A172 (cell line): Measurements from ENCODE around the gene CD1C. TPM values are rescaled to one million over a fixed set of nuclear protein-coding genes. Genes with fewer than 3 reads are reported as not detected.
"Not testable (repeated sequence)": the region's sequence is repeated elsewhere in the genome, so short reads cannot be mapped to it uniquely, and the experiment has no call there.

Source experiments
- DNase-seq: peaks from one replicate; pipeline ENCODE4 v3.0.0-alpha.2; 2015; ENCODE audit warnings: low spot score
- total RNA-seq: library from RNA; depleted of rRNA; stranded (reverse); fragments of >200 nt; shearing (Covaris generic); gene quantifications from 2 replicates; pipeline ENCODE4 v1.2.3, GENCODE V29; 2014; rRNA removed

CD1C gene
- total RNA-seq, 1 experiment from 2014 or later = not detected

- DNase-seq = no peak
These were observed 38.7 kb downstream of the CD1C start for GRCh38 chr1:158328426-158328825.

GRCh38 chr1:158329300-158329699, 39.6 kb downstream of the CD1C start:
- no peak for DNase-seq

GRCh38 chr1:158329733-158330132, 40.0 kb downstream of the CD1C start:
- DNase-seq = no peak

- DNase-seq = no peak
These were observed 40.8 kb downstream of the CD1C start for GRCh38 chr1:158330391-158331105.

GRCh38 chr1:158331106-158331425, 41.3 kb downstream of the CD1C start:
- no peak for DNase-seq

GRCh38 chr1:158331481-158332150, 41.9 kb downstream of the CD1C start, which contains the start of gene CD1B:
Gene CD1B (minus strand): TSS chr1:158331531. CDS start chr1:158331423, 108 bp downstream.
- DNase-seq = no peak

GRCh38 chr1:158333405-158334155, 43.9 kb downstream of the CD1C start:
- no peak for DNase-seq

- no peak for DNase-seq
These were observed 44.9 kb downstream of the CD1C start for GRCh38 chr1:158334526-158335212.

GRCh38 chr1:158335213-158335532, 45.5 kb downstream of the CD1C start:
- DNase-seq = no peak

- not testable (repeated sequence) for DNase-seq
These were observed 46.7 kb downstream of the CD1C start for GRCh38 chr1:158336413-158336812.

Other genes starting within 250 kb of the CD1C start
- 1.6 and 4.4 TPM in 2 replicates for gene CD1D, start 109.0 kb upstream of the CD1C start, total RNA-seq
- gene CD1A, start 35.5 kb upstream of the CD1C start, total RNA-seq = not detected in 2 replicates
- not detected in 2 replicates for gene CD1B, start 41.6 kb downstream of the CD1C start, total RNA-seq
- not detected in 2 replicates for gene CD1E, start 64.0 kb downstream of the CD1C start, total RNA-seq
- gene OR10T2, start 109.5 kb downstream of the CD1C start, total RNA-seq = not detected in 2 replicates
- gene OR10K2, start 136.3 kb downstream of the CD1C start, total RNA-seq = not detected in 2 replicates
- not detected in 2 replicates for gene OR10K1, start 171.9 kb downstream of the CD1C start, total RNA-seq
- gene OR10R2, start 182.3 kb downstream of the CD1C start, total RNA-seq = not detected in 2 replicates